GM23338 (cell line): Measurements from ENCODE around the gene RASGRP4. TPM values are rescaled to one million over a fixed set of nuclear protein-coding genes. Genes with fewer than 3 reads are reported as not detected.

Source experiments
- ATAC-seq: fragments of 200-7000 bp; cut with Tn5 transposase; 3 replicates; pipeline ENCODE4 v1.9.1; 2020
- DNase-seq: peaks from one replicate; pipeline ENCODE4 v3.0.0-alpha.2; 2015; ENCODE audit warnings: low spot score
- H2AFZ ChIP-seq: fragments of 200-600 bp; sonication (generic); 2 replicates; pipeline ENCODE4 v1.8.0; 2016; ENCODE audit warnings: antibody characterized with exemption, mild to moderate bottlenecking, moderate library complexity
- H3F3A ChIP-seq: fragments of 200-600 bp; sonication (generic); replicated peaks from 2 replicates; pipeline ENCODE4 v1.8.0; 2017; ENCODE audit warnings: antibody characterized with exemption, mixed run types, low read depth
- H3K27ac ChIP-seq: fragments of 200-600 bp; sonication (generic); 2 replicates; pipeline ENCODE4 v1.6.1; 2016; ENCODE audit warnings: low read depth
- H3K27me3 ChIP-seq: fragments of 200-600 bp; sonication (generic); 2 replicates; pipeline ENCODE4 v1.8.0; 2016; ENCODE audit warnings: mild to moderate bottlenecking, mixed run types, moderate library complexity; ENCODE audit not compliant: insufficient read depth
- H3K36me3 ChIP-seq: fragments of 200-600 bp; sonication (generic); 2 replicates; pipeline ENCODE4 v1.8.0; 2016; ENCODE audit warnings: mild to moderate bottlenecking; ENCODE audit not compliant: insufficient read depth
- H3K4me1 ChIP-seq: fragments of 200-600 bp; sonication (generic); 2 replicates; pipeline ENCODE4 v1.8.0; 2016; ENCODE audit warnings: mild to moderate bottlenecking, moderate library complexity; ENCODE audit not compliant: insufficient read depth
- H3K4me2 ChIP-seq: fragments of 200-600 bp; sonication (generic); 2 replicates; pipeline ENCODE4 v1.7.1; 2017; ENCODE audit warnings: mixed run types
- H3K4me3 ChIP-seq: fragments of 200-600 bp; sonication (generic); 2 replicates; pipeline ENCODE4 v1.6.1; 2016; ENCODE audit warnings: mixed run types
- H3K79me2 ChIP-seq: fragments of 200-600 bp; sonication (generic); replicated peaks from 2 replicates; pipeline ENCODE4 v1.8.0; 2017; ENCODE audit warnings: mild to moderate bottlenecking; ENCODE audit not compliant: insufficient read depth
- H3K9me2 ChIP-seq: fragments of 200-600 bp; sonication (generic); 2 replicates; pipeline ENCODE4 v1.8.0; 2017; ENCODE audit not compliant: insufficient read depth
- H4K20me1 ChIP-seq: fragments of 200-600 bp; sonication (generic); replicated peaks from 2 replicates; pipeline ENCODE4 v1.8.0; 2017; ENCODE audit warnings: mild to moderate bottlenecking; ENCODE audit not compliant: insufficient read depth
- H3K27ac Mint-ChIP-seq: 2 replicates; pipeline ENCODE4 v1.8.0; 2020; ENCODE audit warnings: inconsistent platforms, mild to moderate bottlenecking, moderate library complexity, mixed read lengths
- H3K27me3 Mint-ChIP-seq: 3 replicates; pipeline ENCODE4 v1.8.0; 2022; ENCODE audit warnings: low read depth, mild to moderate bottlenecking, moderate library complexity, mixed read lengths, inconsistent platforms; ENCODE audit not compliant: insufficient read depth, poor library complexity
- H3K36me3 Mint-ChIP-seq: 3 replicates; pipeline ENCODE4 v1.8.0; 2021; ENCODE audit warnings: low read depth, mild to moderate bottlenecking, inconsistent platforms, moderate library complexity, mixed read lengths
- H3K4me1 Mint-ChIP-seq: 3 replicates; pipeline ENCODE4 v1.8.0; 2020; ENCODE audit warnings: mild to moderate bottlenecking, inconsistent platforms, mixed read lengths
- H3K4me3 Mint-ChIP-seq: 3 replicates; pipeline ENCODE4 v1.8.0; 2021; ENCODE audit warnings: moderate library complexity, mild to moderate bottlenecking, inconsistent platforms, mixed read lengths
- H3K9me3 Mint-ChIP-seq: 3 replicates; pipeline ENCODE4 v1.8.0; 2020; ENCODE audit warnings: moderate library complexity, mild to moderate bottlenecking, inconsistent platforms, mixed read lengths
- CREB1 ChIP-seq: fragments of 250-450 bp; sonication (Bioruptor Pico); IDR thresholded peaks from 2 replicates; pipeline ENCODE4 v1.5.0; 2020; ENCODE audit warnings: low read depth, mild to moderate bottlenecking, moderate library complexity
- EZH2 ChIP-seq: fragments of 200-600 bp; sonication (generic); IDR thresholded peaks from one replicate; pipeline ENCODE4 v1.8.0; 2017; ENCODE audit warnings: antibody characterized with exemption, mild to moderate bottlenecking, low read depth; ENCODE audit not compliant: unreplicated experiment
- EZH2phosphoT487 ChIP-seq: fragments of 200-600 bp; sonication (generic); IDR thresholded peaks from one replicate; pipeline ENCODE4 v1.8.1; 2018; ENCODE audit warnings: antibody characterized with exemption; ENCODE audit not compliant: unreplicated experiment
- JUNB ChIP-seq: IDR thresholded peaks from one replicate; pipeline ENCODE4 v1.6.1; 2016; ENCODE audit warnings: antibody characterized with exemption; ENCODE audit not compliant: unreplicated experiment
- NANOG ChIP-seq: IDR thresholded peaks from 2 replicates; pipeline ENCODE4 v1.6.1; 2016; ENCODE audit warnings: antibody characterized with exemption, borderline replicate concordance
- POLR2AphosphoS5 ChIP-seq: IDR thresholded peaks from 2 replicates; pipeline ENCODE4 v1.6.1; 2016; ENCODE audit warnings: antibody characterized with exemption, low read depth
- REST ChIP-seq: IDR thresholded peaks from one replicate; pipeline ENCODE4 v1.6.1; 2018; ENCODE audit warnings: antibody characterized with exemption; ENCODE audit not compliant: unreplicated experiment
- STAT1 ChIP-seq: IDR thresholded peaks from one replicate; pipeline ENCODE4 v1.6.1; 2016; ENCODE audit warnings: antibody characterized with exemption; ENCODE audit not compliant: unreplicated experiment
- ZNF114 ChIP-seq: fragments of 250-450 bp; sonication (Bioruptor Pico); IDR thresholded peaks from 2 replicates; pipeline ENCODE4 v1.5.0; 2020; ENCODE audit warnings: mild to moderate bottlenecking, moderate library complexity
- ZNF331 ChIP-seq: fragments of 250-450 bp; sonication (Bioruptor Pico); IDR thresholded peaks from 2 replicates; pipeline ENCODE4 v1.5.0; 2020; ENCODE audit warnings: low read depth, mild to moderate bottlenecking, moderate library complexity
- polyA plus RNA-seq: library from polyadenylated mRNA; unstranded; fragments of >200 nt; fragmentation: Nextera tagmentation; extraction: Ambion mirVana; gene quantifications from 2 replicates; pipeline ENCODE4 v1.2.1, GENCODE V29; 2016
- total RNA-seq: library from RNA; depleted of rRNA; stranded (reverse); fragments of >200 nt; shearing (Covaris generic); gene quantifications from 2 replicates; pipeline ENCODE4 v1.2.3, GENCODE V29; 2014
- TF ChIP-seq, protein P1 (sequence below): IDR thresholded peaks from 2 replicates; pipeline ENCODE4 v1.6.1; 2016; ENCODE audit warnings: antibody characterized with exemption

The RASGRP4 gene
- total and polyA plus RNA-seq, 2 experiments from 2014 or later: 1.6 to 3.6 TPM

DNA sequence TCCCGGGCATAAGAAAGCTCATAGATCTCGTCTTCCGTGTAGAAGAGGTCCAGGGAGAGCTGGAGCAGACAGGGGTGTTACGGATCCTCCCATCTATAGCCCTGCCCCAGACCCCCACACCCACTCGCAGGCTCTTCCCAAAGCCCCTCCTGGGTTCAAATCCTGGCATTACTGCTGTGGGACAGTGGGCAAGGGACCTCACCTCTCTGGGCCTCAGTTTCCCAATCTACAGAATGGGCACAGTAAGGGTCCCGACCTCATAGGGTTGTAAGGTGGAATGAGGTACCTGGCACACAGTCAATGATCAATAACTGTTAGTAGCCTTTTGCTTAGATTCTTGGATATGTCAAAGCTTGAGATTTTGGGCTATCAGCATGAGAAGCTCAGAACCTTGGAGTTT, 12.6 kb downstream of the RASGRP4 start:
- H3K4me3 Mint-ChIP-seq: no peak overlapping the region
- peaks cover 12% of the 10 kb centered on the region for H3K27me3 Mint-ChIP-seq
- H3K4me1 Mint-ChIP-seq: peaks cover 9% of the 10 kb centered on the region
- Histone ChIP-seq H4K20me1 (no peaks in the 10 kb centered on the region), H3K9me2 (no peaks in the 10 kb centered on the region), H2AFZ (no peak overlapping the region), H3K4me1 (peaks cover 6% of the 10 kb centered on the region; the same call in 1 of the 2 replicates), H3K4me2 (no peak overlapping the region), H3K79me2 (no peaks in the 10 kb centered on the region), H3F3A (0 out of 2 replicates have a peak, but pooled peaks cover 6% of the 10 kb centered on the region), H3K36me3 (no peaks in the 10 kb centered on the region), H3K27ac (no peak overlapping the region), H3K4me3 (no peak overlapping the region), H3K27me3 (peaks cover 1% of the 10 kb centered on the region; the same call in 1 of the 2 replicates)
- DNase-seq (no peak), ATAC-seq (no peak)
- no peaks in the 10 kb centered on the region for H3K9me3 Mint-ChIP-seq
- no peak for TF ChIP-seq POLR2AphosphoS5
- no peak for TF ChIP-seq REST
- TF ChIP-seq STAT1: no peak
- no peak for TF ChIP-seq EZH2
- no peak for TF ChIP-seq NANOG
- TF ChIP-seq EZH2phosphoT487: no peak
- H3K27ac Mint-ChIP-seq: no peak overlapping the region
- H3K36me3 Mint-ChIP-seq: peaks cover 2% of the 10 kb centered on the region; the same call in 1 of the 3 replicates

- H3K9me3 Mint-ChIP-seq: no peaks in the 10 kb centered on the region
- Histone ChIP-seq H3K36me3 (no peaks in the 10 kb centered on the region), H3K9me2 (no peaks in the 10 kb centered on the region), H2AFZ (no peak overlapping the region), H3K27me3 (no peaks in the 10 kb centered on the region), H3K4me3 (no peak overlapping the region), H3K4me1 (peaks cover 6% of the 10 kb centered on the region; the same call in 1 of the 2 replicates), H4K20me1 (no peaks in the 10 kb centered on the region), H3F3A (0 out of 2 replicates have a peak, but pooled peaks cover 5% of the 10 kb centered on the region), H3K27ac (no peak overlapping the region), H3K4me2 (no peak overlapping the region), H3K79me2 (no peaks in the 10 kb centered on the region)
- TF ChIP-seq JUNB (no peak), ZNF114 (CRISPR knock-in tag) (no peak)
- peaks cover 10% of the 10 kb centered on the region for H3K27me3 Mint-ChIP-seq
- no peak for ATAC-seq
- no peak overlapping the region for H3K27ac Mint-ChIP-seq
- H3K4me1 Mint-ChIP-seq: peaks cover 8% of the 10 kb centered on the region
- H3K4me3 Mint-ChIP-seq: no peak overlapping the region
- no peak for DNase-seq
- H3K36me3 Mint-ChIP-seq: peaks cover 3% of the 10 kb centered on the region; the same call in 1 of the 3 replicates
These were observed 13.1 kb downstream of the RASGRP4 start for GRCh38 chr19:38412961-38413360.

- H3K4me3 ChIP-seq: no peak overlapping the region
- Mint-ChIP-seq H3K4me3 (no peak overlapping the region; the same call in 2 of the 3 replicates), H3K9me3 (no peaks in the 10 kb centered on the region), H3K4me1 (peaks cover 6% of the 10 kb centered on the region), H3K27ac (no peak overlapping the region), H3K27me3 (peaks cover 10% of the 10 kb centered on the region), H3K36me3 (peaks cover 3% of the 10 kb centered on the region; the same call in 1 of the 3 replicates)
- no peak overlapping the region for H3K27ac ChIP-seq
- ATAC-seq (no peak), DNase-seq (no peak)
- H3K79me2 ChIP-seq: no peaks in the 10 kb centered on the region
- H2AFZ ChIP-seq: no peak overlapping the region
- 0 out of 2 replicates have a peak, but pooled peaks cover 3% of the 10 kb centered on the region for H3F3A ChIP-seq
- no peak overlapping the region for H3K4me2 ChIP-seq
- H3K9me2 ChIP-seq: no peaks in the 10 kb centered on the region
- H3K36me3 ChIP-seq: no peaks in the 10 kb centered on the region
- H3K27me3 ChIP-seq: no peaks in the 10 kb centered on the region
- H3K4me1 ChIP-seq: peaks cover 5% of the 10 kb centered on the region; the same call in 1 of the 2 replicates
- H4K20me1 ChIP-seq: no peaks in the 10 kb centered on the region
- TF ChIP-seq, protein P1, sequence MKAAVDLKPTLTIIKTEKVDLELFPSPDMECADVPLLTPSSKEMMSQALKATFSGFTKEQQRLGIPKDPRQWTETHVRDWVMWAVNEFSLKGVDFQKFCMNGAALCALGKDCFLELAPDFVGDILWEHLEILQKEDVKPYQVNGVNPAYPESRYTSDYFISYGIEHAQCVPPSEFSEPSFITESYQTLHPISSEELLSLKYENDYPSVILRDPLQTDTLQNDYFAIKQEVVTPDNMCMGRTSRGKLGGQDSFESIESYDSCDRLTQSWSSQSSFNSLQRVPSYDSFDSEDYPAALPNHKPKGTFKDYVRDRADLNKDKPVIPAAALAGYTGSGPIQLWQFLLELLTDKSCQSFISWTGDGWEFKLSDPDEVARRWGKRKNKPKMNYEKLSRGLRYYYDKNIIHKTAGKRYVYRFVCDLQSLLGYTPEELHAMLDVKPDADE: no peak
- no peak for TF ChIP-seq ZNF114 (CRISPR knock-in tag)
- TF ChIP-seq EZH2phosphoT487: no peak
- TF ChIP-seq ZNF331 (CRISPR knock-in tag): no peak
- TF ChIP-seq NANOG: no peak
- no peak for TF ChIP-seq JUNB
- TF ChIP-seq STAT1: no peak
- no peak for TF ChIP-seq EZH2
- no peak for TF ChIP-seq CREB1
These were observed 13.5 kb downstream of the RASGRP4 start for GRCh38 chr19:38412491-38412890.
